HG03442 (cell line): ENCODE measurements around the gene MEIS1.

Experiments used
- ATAC-seq: cut with Tn5 transposase; IDR thresholded peaks from one replicate; pipeline ENCODE4 v1.9.1; 2021; ENCODE audit warnings: mild to moderate bottlenecking, moderate library complexity; ENCODE audit not compliant: unreplicated experiment

The MEIS1 gene

DNA sequence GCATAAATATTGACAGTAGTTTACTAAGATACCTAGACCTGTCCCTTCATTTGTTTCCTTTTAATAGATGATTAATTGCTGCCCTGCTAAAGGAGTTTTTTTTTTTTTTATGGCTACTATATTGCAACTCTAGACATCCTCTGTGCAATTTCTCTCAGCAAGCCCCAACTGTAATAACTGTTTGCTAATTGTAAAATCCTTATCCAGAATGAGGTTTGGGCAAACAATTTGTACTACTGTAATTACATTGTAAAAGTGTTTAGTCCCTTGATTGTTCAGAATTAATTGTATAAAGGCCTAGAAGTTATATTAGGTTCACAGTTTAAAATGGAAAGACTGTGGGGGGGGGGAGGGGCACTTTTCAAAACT lies 3.7 kb upstream of the MEIS1 start:
- ATAC-seq = no peak

DNA sequence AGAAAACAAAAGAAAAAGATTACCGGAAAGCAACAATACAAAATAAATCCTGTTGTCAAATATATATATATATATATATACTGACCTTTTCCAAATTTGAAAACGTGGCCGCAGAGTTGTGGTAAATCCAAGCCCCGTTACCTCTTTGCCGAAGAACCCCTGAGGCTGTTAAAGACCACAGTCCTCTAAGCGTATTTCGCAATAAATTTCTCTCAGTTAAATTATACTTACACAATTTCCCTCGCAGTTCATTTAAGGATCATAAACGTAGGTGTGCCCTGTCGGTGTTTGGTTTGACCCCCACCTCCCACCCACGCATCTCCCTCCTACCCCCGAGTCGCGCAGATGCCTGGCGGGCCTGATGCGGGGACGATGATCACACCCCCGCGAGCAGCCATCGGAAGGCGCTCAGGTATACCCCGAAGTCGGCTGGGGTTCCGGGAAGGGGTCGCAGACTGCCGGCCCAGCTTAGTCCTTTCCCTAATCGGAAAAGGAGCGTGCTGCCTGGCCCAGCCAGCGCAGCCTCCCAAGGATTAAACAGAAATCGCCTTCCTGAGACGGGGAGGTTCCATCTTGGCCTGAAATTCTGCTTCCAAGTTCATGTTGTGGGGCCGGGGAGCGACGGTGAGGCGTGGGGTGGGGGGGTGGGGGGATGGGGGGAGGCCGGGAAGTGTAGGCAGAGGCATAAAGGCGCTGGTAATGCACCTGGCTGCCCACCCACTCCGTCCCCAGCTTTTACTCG lies 2.9 kb upstream of the MEIS1 start:
- ATAC-seq = no peak

DNA sequence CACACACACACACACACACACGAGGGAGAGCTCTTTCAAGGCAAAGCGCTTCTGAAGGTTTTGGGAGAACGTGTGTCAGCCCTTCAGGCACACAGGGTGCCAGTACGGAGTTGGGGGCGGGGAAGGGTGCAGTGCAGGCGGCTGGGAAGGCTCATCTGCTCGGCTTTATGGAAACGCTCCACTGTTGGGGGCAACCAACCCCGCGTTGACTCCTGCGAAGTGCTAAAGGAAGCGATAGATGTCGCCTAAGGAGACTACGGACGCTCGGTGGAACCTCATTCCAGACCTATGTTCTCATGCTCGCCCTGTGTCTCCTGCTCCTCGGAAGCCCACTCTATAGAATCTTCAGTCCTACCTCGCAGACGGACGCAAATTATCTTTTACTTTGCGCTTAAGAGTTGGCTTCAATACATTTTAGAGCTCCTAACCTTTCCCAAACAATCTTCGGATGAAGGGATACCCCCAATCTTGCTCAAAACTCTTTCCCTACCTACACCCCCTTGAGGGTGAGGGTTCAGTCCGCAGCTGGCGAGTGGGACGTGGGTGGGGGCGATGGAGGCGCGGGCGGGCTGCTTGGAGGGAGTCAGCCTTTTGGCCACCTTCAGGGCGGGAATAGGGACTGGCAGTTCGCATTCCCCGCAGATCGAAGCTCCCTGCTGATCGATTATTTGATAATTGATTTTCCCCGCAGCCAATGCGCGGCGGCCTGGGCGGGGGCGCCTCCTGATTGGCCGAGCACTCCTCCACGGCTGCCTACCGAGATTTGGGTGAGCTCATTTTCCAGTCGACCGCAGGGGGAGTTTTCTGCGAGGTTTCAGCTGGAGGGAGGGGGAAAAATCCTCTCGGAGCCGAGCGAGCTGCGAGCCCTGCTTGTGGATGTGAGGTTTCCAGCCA lies 1.9 kb upstream of the MEIS1 start:
- no peak for ATAC-seq

GRCh38 chr2:66433695-66433944 lies 1.3 kb upstream of the MEIS1 start:
- ATAC-seq = no peak

GRCh38 chr2:66433945-66434678 lies 813 bp upstream of the MEIS1 start:
- ATAC-seq = peak; percentile 39

GRCh38 chr2:66435549-66435875 lies 587 bp downstream of the MEIS1 start:
- no peak for ATAC-seq

GRCh38 chr2:66435963-66436362 lies 1.0 kb downstream of the MEIS1 start:
- no peak for ATAC-seq

DNA sequence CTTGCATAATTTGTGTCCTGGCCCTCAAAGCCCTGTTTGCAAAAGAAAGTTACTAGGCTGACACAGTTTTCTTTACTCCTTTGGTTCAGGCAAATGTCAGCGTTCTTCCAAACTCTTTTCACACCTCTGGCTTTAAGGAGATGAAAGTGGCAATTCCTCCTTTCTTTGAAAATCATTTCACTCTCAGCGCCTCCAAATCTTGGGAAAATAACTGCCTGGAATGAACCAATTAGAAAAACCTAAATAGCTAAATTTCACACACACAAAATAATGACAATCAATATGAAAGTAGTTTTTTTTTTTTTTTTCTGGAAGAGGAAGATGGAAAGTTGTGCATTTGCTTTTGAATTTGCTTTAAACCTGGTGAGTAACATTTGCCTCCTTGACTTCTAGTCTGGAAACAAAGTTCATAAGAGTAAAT lies 1.7 kb downstream of the MEIS1 start:
- no peak for ATAC-seq

- ATAC-seq = no peak
Observed at GRCh38 chr2:66437109-66437690, 2.3 kb downstream of the MEIS1 start.

- ATAC-seq = no peak
Observed at GRCh38 chr2:66437691-66438497, 3.0 kb downstream of the MEIS1 start.

- no peak for ATAC-seq
Observed at GRCh38 chr2:66438498-66438833, 3.5 kb downstream of the MEIS1 start.

DNA sequence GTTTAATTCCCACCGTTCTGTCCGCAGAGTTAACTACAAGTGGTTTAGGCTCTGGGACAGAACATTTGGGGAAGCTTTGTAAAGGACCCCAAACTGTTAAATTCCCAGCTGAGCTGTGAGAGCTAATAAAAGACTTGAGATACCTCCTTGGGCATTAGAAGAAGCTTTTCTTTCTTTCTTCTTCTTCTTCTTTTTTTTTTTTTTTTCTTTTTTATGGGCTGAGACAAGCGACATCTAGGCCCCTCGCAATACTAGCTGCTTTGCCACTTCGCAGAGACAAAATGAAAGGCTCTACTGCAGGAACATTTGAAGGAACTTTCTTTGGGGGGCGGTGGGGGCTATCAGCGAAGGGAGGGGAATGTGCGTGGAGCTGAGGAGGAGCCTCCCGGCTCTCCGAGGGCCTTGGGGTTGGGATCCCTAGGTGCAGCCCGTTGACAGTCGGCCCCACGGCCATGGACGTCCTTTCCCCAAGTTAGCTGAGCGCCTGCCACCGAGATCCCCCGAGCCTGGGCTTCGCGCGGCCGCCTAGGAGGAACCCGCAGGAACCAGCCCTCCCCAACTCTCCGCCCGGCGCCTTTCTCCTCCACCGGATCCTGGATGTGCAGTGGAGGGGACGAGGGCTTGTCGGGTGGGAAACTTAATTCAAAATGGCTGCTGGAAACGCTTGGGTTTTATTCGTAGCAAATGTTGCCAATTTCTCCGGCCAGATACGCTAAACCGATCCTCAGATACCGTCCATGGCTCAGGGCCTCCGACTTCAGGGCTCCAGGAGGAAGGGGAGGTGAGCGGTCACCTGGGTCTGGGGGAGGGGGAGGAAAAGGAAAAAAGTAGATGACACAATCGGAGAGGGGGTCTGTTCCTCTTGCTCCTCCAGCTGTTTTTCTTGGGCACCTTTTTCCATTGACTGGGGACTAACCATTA lies 4.2 kb downstream of the MEIS1 start:
- no peak for ATAC-seq

DNA sequence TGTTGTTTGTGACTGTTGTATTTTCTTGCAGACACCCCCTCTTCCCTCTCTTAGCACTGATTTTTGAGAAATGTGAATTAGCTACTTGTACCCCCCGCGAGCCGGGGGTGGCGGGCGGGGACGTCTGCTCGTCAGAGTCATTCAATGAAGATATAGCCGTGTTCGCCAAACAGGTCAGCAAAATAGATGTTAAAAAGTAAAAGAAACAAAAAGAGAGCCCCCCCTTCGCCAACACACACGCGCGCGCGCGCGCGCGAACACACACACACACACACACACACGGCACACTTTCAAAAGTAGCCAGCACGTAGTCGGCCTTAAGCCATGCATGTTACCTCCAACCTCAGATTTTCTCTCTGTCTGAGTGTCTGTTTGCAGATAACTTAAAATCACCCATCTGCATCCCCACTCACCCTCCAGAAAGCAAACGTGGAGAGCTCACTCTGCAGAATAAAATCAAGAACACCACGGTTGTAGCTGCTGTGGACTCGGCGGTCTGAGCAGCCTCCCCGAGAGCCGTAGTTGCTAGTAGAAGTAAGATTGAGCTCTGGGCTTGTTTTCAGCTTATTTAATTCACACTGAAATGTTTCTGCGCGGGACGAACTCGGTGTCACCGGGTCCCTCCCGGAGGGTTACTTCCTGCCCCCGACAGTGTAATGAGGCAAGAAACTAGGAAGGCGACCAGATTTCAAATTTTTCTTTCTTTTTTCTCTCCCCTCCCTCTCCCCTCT lies 5.1 kb downstream of the MEIS1 start:
- no peak for ATAC-seq

DNA sequence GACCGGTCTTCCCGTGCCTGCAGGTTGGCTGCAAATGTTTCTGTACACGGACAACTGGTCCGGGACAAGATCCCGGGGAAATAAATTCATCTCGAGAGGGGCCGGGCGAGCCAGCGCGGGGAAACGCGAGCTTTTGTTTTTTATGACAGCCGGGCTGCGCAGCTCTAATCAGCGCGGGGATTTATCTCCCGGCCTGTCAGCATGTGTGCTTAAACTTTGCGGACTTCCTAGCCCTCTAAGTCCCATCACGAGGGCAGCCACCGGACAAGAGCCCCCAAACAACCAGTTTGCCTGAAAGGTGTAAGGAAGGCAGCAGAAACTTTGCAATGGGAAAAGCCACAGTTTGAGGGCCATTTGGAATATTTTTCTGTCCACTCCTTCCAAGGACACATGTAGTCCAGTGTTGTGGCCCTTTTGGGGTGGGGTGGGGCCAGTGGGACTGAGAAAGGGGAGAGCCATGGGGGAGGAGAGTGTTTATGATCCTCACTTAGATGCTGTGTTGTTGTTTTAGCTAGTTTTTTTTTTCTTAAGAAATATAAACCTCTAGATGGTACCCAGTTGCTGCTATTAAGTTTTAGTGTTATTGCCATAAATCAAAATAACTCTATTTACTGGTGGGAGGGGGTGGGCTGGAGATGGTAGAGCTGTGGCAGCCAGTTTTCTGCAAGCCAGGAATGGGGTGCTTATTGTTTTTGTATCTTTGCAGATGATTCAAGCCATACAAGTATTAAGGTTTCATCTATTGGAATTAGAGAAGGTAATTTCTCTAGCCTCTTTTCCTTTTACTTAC lies 6.0 kb downstream of the MEIS1 start:
- ATAC-seq = no peak

GRCh38 chr2:66441581-66442320 lies 6.8 kb downstream of the MEIS1 start:
- no peak for ATAC-seq

GRCh38 chr2:66442516-66443185 lies 7.7 kb downstream of the MEIS1 start:
- ATAC-seq = no peak
